SH-SY5Y (cell line): Measurements from ENCODE around the gene INPP4A.

Experiments used
- GATA2 ChIP-seq: IDR thresholded peaks from 2 replicates; pipeline ENCODE4 v1.6.1; 2011; ENCODE audit warnings: mild to moderate bottlenecking, low read depth, low read length
- GATA3 ChIP-seq: IDR thresholded peaks from 2 replicates; pipeline ENCODE4 v1.6.1; 2011; ENCODE audit warnings: low read depth, mild to moderate bottlenecking, low read length, moderate library complexity

Gene INPP4A

GRCh38 chr2:98515250-98515991 lies 70.8 kb downstream of the INPP4A start:
- TF ChIP-seq GATA3 (no peak), GATA2 (no peak)

GRCh38 chr2:98516571-98516970 lies 71.9 kb downstream of the INPP4A start:
- TF ChIP-seq GATA2 (no peak), GATA3 (no peak)

- TF ChIP-seq GATA3 (no peak), GATA2 (no peak)
Observed at GRCh38 chr2:98517636-98518035, 73.0 kb downstream of the INPP4A start.

- TF ChIP-seq GATA3 (no peak), GATA2 (no peak)
Observed at GRCh38 chr2:98518101-98518500, 73.4 kb downstream of the INPP4A start.

- no peak for TF ChIP-seq GATA2
- TF ChIP-seq GATA3: no peak
Observed at GRCh38 chr2:98519156-98519555, 74.5 kb downstream of the INPP4A start.

GRCh38 chr2:98519851-98520250 lies 75.2 kb downstream of the INPP4A start:
- TF ChIP-seq GATA2: no peak

- TF ChIP-seq GATA2: no peak
- no peak for TF ChIP-seq GATA3
Observed at GRCh38 chr2:98520806-98521205, 76.1 kb downstream of the INPP4A start.

- TF ChIP-seq GATA3: no peak
- TF ChIP-seq GATA2: no peak
Observed at GRCh38 chr2:98521266-98521665, 76.6 kb downstream of the INPP4A start.

GRCh38 chr2:98522854-98523253 lies 78.2 kb downstream of the INPP4A start:
- TF ChIP-seq GATA2 (no peak), GATA3 (no peak)

- no peak for TF ChIP-seq GATA3
- TF ChIP-seq GATA2: no peak
Observed at GRCh38 chr2:98524168-98524567, 79.5 kb downstream of the INPP4A start.

GRCh38 chr2:98528349-98528748 lies 83.7 kb downstream of the INPP4A start:
- TF ChIP-seq GATA2: no peak
- TF ChIP-seq GATA3: no peak

- TF ChIP-seq GATA2 (no peak), GATA3 (no peak)
Observed at GRCh38 chr2:98530114-98530513, 85.5 kb downstream of the INPP4A start.

- no peak for TF ChIP-seq GATA2
- no peak for TF ChIP-seq GATA3
Observed at GRCh38 chr2:98532756-98533155, 88.1 kb downstream of the INPP4A start.

GRCh38 chr2:98533547-98533946 lies 88.9 kb downstream of the INPP4A start:
- TF ChIP-seq GATA2 (no peak), GATA3 (no peak)

- no peak for TF ChIP-seq GATA3
- no peak for TF ChIP-seq GATA2
Observed at GRCh38 chr2:98534761-98535160, 90.1 kb downstream of the INPP4A start.
